GM23248 (cell line): ENCODE measurements around the gene DPYD.

Experiments
- EZH2 ChIP-seq: fragments of 200-600 bp; sonication (generic); IDR thresholded peaks from 2 replicates; pipeline ENCODE4 v1.6.1; 2018; ENCODE audit warnings: antibody characterized with exemption, mild to moderate bottlenecking; ENCODE audit not compliant: insufficient read depth, poor library complexity, severe bottlenecking
- EZH2phosphoT487 ChIP-seq: fragments of 200-600 bp; sonication (generic); IDR thresholded peaks from 2 replicates; pipeline ENCODE4 v1.6.1; 2018; ENCODE audit warnings: antibody characterized with exemption, moderate library complexity, mild to moderate bottlenecking, low read depth; ENCODE audit not compliant: insufficient read depth

DNA sequence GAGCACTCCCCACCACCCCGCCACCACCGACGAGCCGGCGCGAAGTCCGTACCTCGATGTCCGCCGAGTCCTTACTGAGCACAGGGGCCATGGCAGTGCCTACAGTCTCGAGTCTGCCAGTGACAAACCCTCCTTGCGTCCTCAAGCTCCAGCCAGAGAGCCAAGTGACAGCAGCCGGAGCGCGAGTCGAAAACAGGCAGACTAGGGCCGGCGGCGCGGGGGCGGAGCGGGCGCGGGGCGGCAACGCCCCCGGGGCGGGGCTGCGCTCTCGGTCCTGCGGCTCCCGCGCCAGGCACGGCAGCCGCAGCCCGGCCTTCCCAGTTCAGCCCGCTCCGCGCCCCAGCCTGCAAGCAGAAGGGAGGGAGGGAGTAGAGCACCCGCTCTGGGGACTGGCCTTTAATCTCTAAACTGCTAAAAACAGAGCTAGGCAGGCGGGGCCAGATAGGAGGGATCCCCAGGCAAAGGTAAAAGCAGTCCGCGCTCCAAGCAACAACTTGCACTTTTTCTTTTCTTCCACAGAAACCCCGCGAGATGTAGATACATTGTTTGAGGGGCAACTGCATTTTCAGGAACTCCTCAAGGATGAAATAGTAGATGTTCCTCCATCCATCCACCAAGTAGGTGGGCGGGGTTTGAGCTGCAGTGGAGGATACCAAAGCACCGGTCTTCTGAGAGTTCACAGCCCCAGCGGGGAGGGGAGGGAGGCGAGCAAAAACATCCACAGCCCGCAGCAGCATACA lies at the start of gene DPYD:
- TF ChIP-seq EZH2phosphoT487 (no peak), EZH2 (no peak)
